HUES48 (cell line): Measurements from ENCODE around the gene ITGB4.
A peak's percentile ranks its signal among the peaks of the same experiment; 100 is the strongest.

ENCODE experiments used
- H3K27ac ChIP-seq: one replicate; pipeline ENCODE4 v1.7.0; 2013; ENCODE audit warnings: low read depth, low read length, inconsistent platforms
- H3K27me3 ChIP-seq: 2 replicates; pipeline ENCODE4 v1.6.1; 2013; ENCODE audit warnings: mild to moderate bottlenecking, low read length; ENCODE audit not compliant: control insufficient read depth, insufficient read depth
- H3K36me3 ChIP-seq: 2 replicates; pipeline ENCODE4 v1.6.1; 2013; ENCODE audit warnings: low read length; ENCODE audit not compliant: control insufficient read depth, insufficient read depth
- H3K4me1 ChIP-seq: 2 replicates; pipeline ENCODE4 v1.6.1; 2013; ENCODE audit warnings: mild to moderate bottlenecking, low read length; ENCODE audit not compliant: control insufficient read depth, insufficient read depth
- H3K4me3 ChIP-seq: 2 replicates; pipeline ENCODE4 v1.5.1; 2013; ENCODE audit warnings: mild to moderate bottlenecking, low read depth, low read length
- H3K9ac ChIP-seq: 2 replicates; pipeline ENCODE4 v1.6.1; 2013; ENCODE audit warnings: mild to moderate bottlenecking, low read depth, low read length, moderate library complexity
- H3K9me3 ChIP-seq: 2 replicates; pipeline ENCODE4 v1.6.1; 2013; ENCODE audit warnings: low read length; ENCODE audit not compliant: control insufficient read depth, insufficient read depth

ITGB4 gene

GRCh38 chr17:75698659-75699058, 22.6 kb upstream of the ITGB4 start:
- Histone ChIP-seq H3K36me3 (peaks cover 80% of the 10 kb centered on the region), H3K4me1 (peaks cover 11% of the 10 kb centered on the region; the same call in 1 of the 2 replicates)

GRCh38 chr17:75701288-75701687, 20.0 kb upstream of the ITGB4 start:
- no peaks in the 10 kb centered on the region for H3K4me1 ChIP-seq
- no peak overlapping the region for H3K4me3 ChIP-seq
- H3K9me3 ChIP-seq = no peaks in the 10 kb centered on the region
- H3K27me3 ChIP-seq = no peaks in the 10 kb centered on the region
- peaks cover 85% of the 10 kb centered on the region for H3K36me3 ChIP-seq
- H3K27ac ChIP-seq = no peak overlapping the region
- no peak overlapping the region for H3K9ac ChIP-seq

More at GRCh38 chr17:75698659-75699058, 22.6 kb upstream of the ITGB4 start:
- H3K9me3 ChIP-seq = no peaks in the 10 kb centered on the region
- no peak overlapping the region for H3K9ac ChIP-seq
- H3K4me3 ChIP-seq = no peak overlapping the region
- H3K27ac ChIP-seq = no peak overlapping the region
- H3K27me3 ChIP-seq = no peaks in the 10 kb centered on the region

GRCh38 chr17:75703191-75703590, 18.1 kb upstream of the ITGB4 start:
- Histone ChIP-seq H3K4me3 (no peak overlapping the region), H3K27me3 (no peaks in the 10 kb centered on the region), H3K27ac (no peak overlapping the region), H3K4me1 (no peaks in the 10 kb centered on the region), H3K9ac (no peak overlapping the region), H3K36me3 (peaks cover 88% of the 10 kb centered on the region), H3K9me3 (no peaks in the 10 kb centered on the region)

- Histone ChIP-seq H3K9ac (no peak overlapping the region), H3K4me3 (no peak overlapping the region), H3K36me3 (peaks cover 88% of the 10 kb centered on the region), H3K4me1 (no peaks in the 10 kb centered on the region), H3K27ac (no peak overlapping the region), H3K9me3 (no peaks in the 10 kb centered on the region), H3K27me3 (no peaks in the 10 kb centered on the region)
Measured at GRCh38 chr17:75703591-75703990, 17.7 kb upstream of the ITGB4 start.

- Histone ChIP-seq H3K27ac (no peak overlapping the region), H3K36me3 (peaks cover 80% of the 10 kb centered on the region), H3K4me1 (no peaks in the 10 kb centered on the region), H3K4me3 (no peak overlapping the region), H3K27me3 (no peaks in the 10 kb centered on the region), H3K9me3 (no peaks in the 10 kb centered on the region), H3K9ac (no peak overlapping the region)
Measured at GRCh38 chr17:75704963-75705875, 16.0 kb upstream of the ITGB4 start.

- no peak overlapping the region for H3K27ac ChIP-seq
- no peak overlapping the region for H3K9ac ChIP-seq
- H3K36me3 ChIP-seq = peaks cover 70% of the 10 kb centered on the region
- H3K4me3 ChIP-seq = no peak overlapping the region
- no peaks in the 10 kb centered on the region for H3K27me3 ChIP-seq
- H3K9me3 ChIP-seq = no peaks in the 10 kb centered on the region
- H3K4me1 ChIP-seq = no peaks in the 10 kb centered on the region
Measured at GRCh38 chr17:75706042-75706728, 15.1 kb upstream of the ITGB4 start.

GRCh38 chr17:75707079-75707571, 14.1 kb upstream of the ITGB4 start:
- Histone ChIP-seq H3K4me3 (no peak overlapping the region), H3K36me3 (peaks cover 61% of the 10 kb centered on the region), H3K9ac (no peak overlapping the region), H3K27ac (no peak overlapping the region), H3K9me3 (no peaks in the 10 kb centered on the region), H3K4me1 (no peaks in the 10 kb centered on the region), H3K27me3 (no peaks in the 10 kb centered on the region)

- no peak overlapping the region for H3K27ac ChIP-seq
- no peaks in the 10 kb centered on the region for H3K9me3 ChIP-seq
Measured at GRCh38 chr17:75712446-75712845, 8.8 kb upstream of the ITGB4 start.

GRCh38 chr17:75719732-75720131, 1.5 kb upstream of the ITGB4 start:
- Histone ChIP-seq H3K9me3 (no peaks in the 10 kb centered on the region), H3K4me3 (no peak overlapping the region), H3K27me3 (peaks cover 22% of the 10 kb centered on the region), H3K4me1 (no peaks in the 10 kb centered on the region), H3K36me3 (no peaks in the 10 kb centered on the region), H3K9ac (no peak overlapping the region), H3K27ac (no peak overlapping the region)

More at GRCh38 chr17:75712446-75712845, 8.8 kb upstream of the ITGB4 start:
- no peak overlapping the region for H3K4me3 ChIP-seq
- no peaks in the 10 kb centered on the region for H3K27me3 ChIP-seq
- peaks cover 8% of the 10 kb centered on the region for H3K36me3 ChIP-seq
- H3K9ac ChIP-seq = no peak overlapping the region
- no peaks in the 10 kb centered on the region for H3K4me1 ChIP-seq

GRCh38 chr17:75721463-75722011, 278 bp downstream of the ITGB4 start:
- Histone ChIP-seq H3K36me3 (no peaks in the 10 kb centered on the region), H3K27ac (no peak overlapping the region), H3K4me1 (no peaks in the 10 kb centered on the region), H3K27me3 (peaks cover 22% of the 10 kb centered on the region), H3K4me3 (peak overlapping the region; percentile 56), H3K9me3 (no peaks in the 10 kb centered on the region), H3K9ac (no peak overlapping the region)

- Histone ChIP-seq H3K4me1 (no peaks in the 10 kb centered on the region), H3K9ac (no peak overlapping the region), H3K27ac (no peak overlapping the region), H3K27me3 (peaks cover 22% of the 10 kb centered on the region), H3K4me3 (peak overlapping the region; percentile 56), H3K9me3 (no peaks in the 10 kb centered on the region), H3K36me3 (no peaks in the 10 kb centered on the region)
Measured at GRCh38 chr17:75722076-75722475, 817 bp downstream of the ITGB4 start.
